ENCODE results near the gene MDM4. TPM values are rescaled to one million over a fixed set of nuclear protein-coding genes. Genes with fewer than 3 reads are reported as not detected.

MDM4 gene
- total RNA-seq, 4 donors from 2014 or later: 66.1 to 92.3 (median 88.6) TPM

- no peak for TF ChIP-seq CTCF (IDR thresholded peaks at IDR 0.05; ENCODE audit: low read depth)
Measured at GRCh38 chr1:204503122-204503912, 12.9 kb upstream of the MDM4 start.

- no peak for TF ChIP-seq CTCF (IDR thresholded peaks at IDR 0.05; ENCODE audit: low read depth)
Measured at GRCh38 chr1:204503913-204504519, 12.2 kb upstream of the MDM4 start.

- no peak for TF ChIP-seq CTCF (IDR thresholded peaks at IDR 0.05; ENCODE audit: low read depth)
Measured at GRCh38 chr1:204505674-204506200, 10.5 kb upstream of the MDM4 start.

GRCh38 chr1:204506201-204506968 lies 9.8 kb upstream of the MDM4 start:
- TF ChIP-seq CTCF (IDR thresholded peaks at IDR 0.05; ENCODE audit: low read depth): no peak

- no peak for TF ChIP-seq CTCF (IDR thresholded peaks at IDR 0.05; ENCODE audit: low read depth)
Measured at GRCh38 chr1:204506969-204507316, 9.3 kb upstream of the MDM4 start.

GRCh38 chr1:204507317-204508105 lies 8.7 kb upstream of the MDM4 start:
- TF ChIP-seq CTCF (IDR thresholded peaks at IDR 0.05; ENCODE audit: low read depth): no peak
